HL-60 (cell line): ENCODE measurements around the gene NCL.

Source experiments
- CTCF ChIP-seq: IDR thresholded peaks from one replicate; pipeline ENCODE4 v1.5.1; 2011; ENCODE audit warnings: low read length, control low read depth, inconsistent platforms; ENCODE audit not compliant: insufficient read depth
- POLR2AphosphoS5 ChIP-seq: IDR thresholded peaks from 2 replicates; pipeline ENCODE4 v1.6.1; 2012; ENCODE audit warnings: low read depth
- REST ChIP-seq: IDR thresholded peaks from 2 replicates; pipeline ENCODE4 v1.6.1; 2012; ENCODE audit warnings: low read depth; ENCODE audit not compliant: insufficient replicate concordance

GRCh38 chr2:231460073-231460835 lies 4.0 kb downstream of the NCL start:
- TF ChIP-seq CTCF (no peak), REST (no peak), POLR2AphosphoS5 (no peak)
